Measurements from ENCODE around the gene PDIA4.
"Not testable (repeated sequence)": the region's sequence is repeated elsewhere in the genome, so short reads cannot be mapped to it uniquely, and the experiment has no call there.

The PDIA4 gene

GRCh38 chr7:148987010-148987750, 41.1 kb downstream of the PDIA4 start:
- peak; percentile 84 for DNase-seq (ENCODE audit: low read depth)
- peak overlapping the region; percentile 66 for H3K4me3 ChIP-seq (ENCODE audit: low read depth, low read length)
- in situ Hi-C loops (cut with HindIII; ENCODE audit: low sequenced_read_pairs), result no loop called here
- no peak for TF ChIP-seq CTCF (IDR thresholded peaks at IDR 0.05; ENCODE audit: low read depth, low read length, missing control alignments)

DNA sequence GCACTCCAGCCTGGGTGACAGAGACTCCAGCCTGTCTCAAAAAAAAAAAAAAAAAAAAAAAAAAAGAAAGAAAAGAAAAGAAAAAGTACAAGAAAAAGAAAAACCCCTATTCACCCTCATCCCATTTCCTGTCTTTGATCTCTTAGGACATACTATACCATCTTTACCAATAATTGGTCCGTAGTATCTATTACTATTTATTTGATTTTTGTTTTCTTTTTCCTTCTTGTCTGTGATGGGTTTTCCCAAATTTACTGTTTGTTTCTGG, 41.6 kb downstream of the PDIA4 start:
- no peak overlapping the region for H3K4me3 ChIP-seq (ENCODE audit: low read depth, low read length)
- TF ChIP-seq CTCF (IDR thresholded peaks at IDR 0.05; ENCODE audit: low read depth, low read length, missing control alignments), result no peak
- in situ Hi-C loops (cut with HindIII; ENCODE audit: low sequenced_read_pairs), result no loop called here
- DNase-seq (ENCODE audit: low read depth), result no peak

DNA sequence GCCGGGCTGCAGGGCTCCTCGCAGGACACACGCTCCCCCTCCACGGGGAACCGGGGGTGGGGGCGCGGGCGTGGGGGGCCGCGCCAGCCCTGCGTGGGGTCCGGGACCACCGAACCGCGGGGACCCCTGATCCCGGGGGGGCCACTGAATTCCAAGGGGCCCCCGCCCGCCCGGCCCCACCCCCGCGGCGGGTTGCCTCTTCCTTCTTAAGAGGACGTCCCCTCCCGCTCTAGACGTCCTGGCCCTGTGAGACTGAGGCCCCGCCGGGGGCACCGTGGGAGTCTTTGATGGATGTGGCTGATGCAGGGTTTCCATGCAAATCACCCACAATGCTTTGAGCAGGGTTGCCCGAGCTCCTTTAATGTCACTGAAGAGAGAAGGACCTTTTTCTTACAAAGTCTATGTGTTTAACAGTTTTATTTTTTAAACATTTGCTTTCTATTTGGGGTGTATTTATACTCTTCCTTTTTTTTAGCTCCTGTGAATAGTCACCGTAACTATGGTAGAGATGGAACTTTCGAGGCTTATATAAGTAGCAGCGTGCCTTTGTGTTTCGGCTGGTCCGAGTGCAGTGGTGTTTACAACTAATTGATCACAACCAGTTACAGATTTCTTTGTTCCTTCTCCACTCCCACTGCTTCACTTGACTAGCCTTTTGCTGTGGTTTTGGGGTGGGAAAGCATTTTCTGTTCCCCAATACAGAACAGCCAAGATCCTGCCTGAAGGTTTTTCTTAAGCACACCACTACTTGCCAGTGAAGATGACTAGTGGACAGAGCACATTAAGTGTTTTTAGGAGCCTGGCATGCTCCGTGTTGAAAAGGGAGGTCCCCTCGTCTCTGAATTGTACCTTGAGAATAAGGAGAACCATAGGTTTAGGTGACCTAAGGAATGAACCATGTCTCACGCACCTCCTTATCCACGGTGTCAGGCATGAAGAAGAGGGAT, 44.8 kb downstream of the PDIA4 start:
- no peak for TF ChIP-seq CTCF (IDR thresholded peaks at IDR 0.05; ENCODE audit: low read depth, low read length, missing control alignments)

DNA sequence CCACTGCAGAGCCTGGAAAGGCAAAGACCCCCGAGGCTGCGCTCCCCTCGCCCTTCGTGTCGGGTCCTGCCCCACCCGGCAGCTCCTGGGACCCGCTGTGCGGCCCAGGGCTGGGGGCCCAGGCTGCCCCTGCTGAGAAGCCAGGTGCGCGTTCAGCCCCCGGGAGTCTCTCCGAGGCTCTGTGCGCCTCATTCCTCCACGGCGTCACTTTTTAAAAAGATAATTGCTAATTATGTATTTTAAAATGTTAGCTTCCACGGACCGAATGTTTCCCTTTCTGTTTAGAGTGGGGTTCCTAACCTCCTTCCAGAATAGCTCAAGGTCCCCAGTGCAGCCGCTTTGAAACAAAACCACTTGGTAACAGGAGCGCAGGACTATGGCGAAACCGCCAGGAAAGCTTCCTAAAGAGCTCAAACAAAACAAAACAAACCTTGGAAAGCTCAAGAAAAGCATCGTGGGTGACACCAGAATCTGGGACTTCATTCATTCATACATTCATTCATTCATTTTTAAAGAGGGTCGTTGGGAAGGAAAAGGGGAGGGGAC, 45.6 kb downstream of the PDIA4 start:
- H3K4me3 ChIP-seq (ENCODE audit: low read depth, low read length), result peak overlapping the region; percentile 58
- no peak for TF ChIP-seq CTCF (IDR thresholded peaks at IDR 0.05; ENCODE audit: low read depth, low read length, missing control alignments)
- no peak for DNase-seq (ENCODE audit: low read depth)
- in situ Hi-C loops (cut with HindIII; ENCODE audit: low sequenced_read_pairs), result loop anchor here (5.0 kb wide), 1 partner anchor 40 kb away; no protein-coding TSS in a partner anchor

More for the DNA sequence above, 44.8 kb downstream of the PDIA4 start:
- peak overlapping the region; percentile 58 for H3K4me3 ChIP-seq (ENCODE audit: low read depth, low read length)
- peak; percentile 51 for DNase-seq (ENCODE audit: low read depth)
- in situ Hi-C loops (cut with HindIII; ENCODE audit: low sequenced_read_pairs), result loop anchor here (5.0 kb wide), 1 partner anchor 41 kb away; no protein-coding TSS in a partner anchor

- TF ChIP-seq CTCF (IDR thresholded peaks at IDR 0.05; ENCODE audit: low read depth, low read length, missing control alignments), result no peak
- DNase-seq (ENCODE audit: low read depth), result no peak
- H3K4me3 ChIP-seq (ENCODE audit: low read depth, low read length), result no peak overlapping the region
- in situ Hi-C loops (cut with HindIII; ENCODE audit: low sequenced_read_pairs), result loop anchor here (5.0 kb wide), 1 partner anchor 38 kb away; no protein-coding TSS in a partner anchor
These were observed 48.5 kb downstream of the PDIA4 start for GRCh38 chr7:148979827-148980226.

DNA sequence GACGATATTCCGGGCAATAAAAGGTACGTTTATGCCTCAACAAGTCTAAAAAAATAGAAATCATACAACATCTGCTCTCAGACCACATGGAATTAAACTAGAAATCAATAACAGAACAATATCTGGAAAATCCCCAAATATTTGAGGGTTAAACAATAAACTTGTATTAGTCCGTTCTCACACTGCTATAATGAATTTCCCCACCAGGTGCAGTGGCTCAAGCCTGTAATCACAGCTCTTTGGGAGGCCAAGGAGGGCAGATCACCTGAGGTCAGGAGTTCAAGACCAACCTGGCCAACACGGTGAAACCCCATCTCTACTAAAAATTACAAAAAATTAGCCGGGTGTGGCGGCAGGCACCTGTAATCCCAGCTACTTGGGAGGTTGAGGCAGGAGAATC, 49.2 kb downstream of the PDIA4 start:
- in situ Hi-C loops (cut with HindIII; ENCODE audit: low sequenced_read_pairs); DNase-seq (ENCODE audit: low read depth); H3K4me3 ChIP-seq (ENCODE audit: low read depth, low read length): not testable (repeated sequence)
